Measurements from ENCODE around the gene OLFM1. TPM values are rescaled to one million over a fixed set of nuclear protein-coding genes. Genes with fewer than 3 reads are reported as not detected.

The OLFM1 gene
- total RNA-seq, 4 donors from 2014 or later = 0.64 to 17.5 (median 10.9) TPM

DNA sequence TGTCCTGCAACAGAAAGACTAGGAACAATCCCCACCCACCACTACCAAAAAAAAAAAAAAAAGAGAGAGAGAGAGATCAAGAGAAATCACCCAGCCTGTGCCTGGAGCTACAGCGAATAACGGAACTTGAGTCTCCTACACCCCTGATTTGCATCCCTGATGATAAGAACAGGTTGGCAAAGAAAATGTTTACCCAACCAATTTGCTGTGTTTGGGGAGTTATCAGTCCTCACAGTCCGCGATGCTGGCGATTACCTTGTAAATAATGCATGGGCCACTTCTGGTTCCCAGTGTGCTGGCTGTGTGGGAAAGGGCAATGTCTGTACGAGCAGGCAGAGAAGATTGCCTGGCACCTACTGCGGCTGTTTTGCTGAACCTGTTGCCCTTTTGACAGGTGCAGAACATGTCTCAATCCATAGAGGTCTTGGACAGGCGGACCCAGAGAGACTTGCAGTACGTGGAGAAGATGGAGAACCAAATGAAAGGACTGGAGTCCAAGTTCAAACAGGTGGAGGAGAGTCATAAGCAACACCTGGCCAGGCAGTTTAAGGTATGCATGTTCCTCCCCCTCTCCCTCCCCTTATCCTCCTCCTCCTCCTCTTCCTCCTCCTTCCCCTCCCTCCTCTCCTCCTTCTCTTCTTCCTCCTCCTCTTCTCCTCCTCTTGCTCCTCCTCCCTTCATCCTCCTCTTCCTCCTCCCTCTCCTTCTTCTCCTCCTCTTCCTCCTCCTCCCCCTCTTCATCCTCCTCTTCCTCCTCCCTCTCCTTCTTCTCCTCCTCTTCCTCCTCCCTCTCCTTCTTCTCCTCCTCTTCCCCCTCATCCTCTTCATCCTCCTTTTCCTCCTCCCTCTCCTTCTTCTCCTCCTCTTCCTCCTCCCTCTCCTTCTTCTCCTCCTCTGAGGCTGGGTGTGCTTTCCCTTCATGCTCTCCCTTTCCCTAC is 8.3 kb downstream of the OLFM1 start:
- 56 to 62% methylated on average over 9 of the region's 9 CpGs for WGBS, 2 donors

DNA sequence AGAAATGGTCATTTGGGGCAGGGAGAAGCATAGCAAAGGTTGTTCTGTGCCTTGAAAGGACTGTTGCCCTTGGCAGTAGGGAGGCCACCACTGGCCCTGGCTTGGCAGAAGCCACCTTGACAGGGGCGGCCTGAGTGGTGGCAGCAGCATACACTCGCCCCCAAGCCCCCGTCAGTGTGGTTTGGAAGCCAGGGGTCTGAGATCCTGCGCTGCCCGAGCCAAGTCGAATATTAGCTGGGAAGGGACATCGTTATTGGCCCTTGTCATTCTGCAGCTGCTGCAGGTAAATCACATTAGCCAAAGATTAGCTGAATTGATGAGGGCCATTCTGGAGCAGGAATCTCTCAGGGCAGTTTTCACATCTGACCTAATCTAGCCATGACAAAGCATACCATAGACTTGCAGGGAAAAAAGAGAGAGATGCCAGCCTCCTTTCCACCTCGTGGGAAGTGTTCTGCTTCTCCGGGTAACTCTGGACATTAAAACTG is 9.0 kb downstream of the OLFM1 start:
- H3K36me3 ChIP-seq = peaks cover 0 to 20% (median 0%) of the 10 kb centered on the region in 3 donors
- no peaks in the 10 kb centered on the region for H3K9me3 ChIP-seq
- intact Hi-C loops (cut with DNase I) = no loop called here
- H3K27ac ChIP-seq = no peak overlapping the region
- H3K4me1 ChIP-seq = no peaks in the 10 kb centered on the region
- no peak for TF ChIP-seq POLR2A (IDR thresholded peaks at IDR 0.05)
- TF ChIP-seq, protein P1, sequence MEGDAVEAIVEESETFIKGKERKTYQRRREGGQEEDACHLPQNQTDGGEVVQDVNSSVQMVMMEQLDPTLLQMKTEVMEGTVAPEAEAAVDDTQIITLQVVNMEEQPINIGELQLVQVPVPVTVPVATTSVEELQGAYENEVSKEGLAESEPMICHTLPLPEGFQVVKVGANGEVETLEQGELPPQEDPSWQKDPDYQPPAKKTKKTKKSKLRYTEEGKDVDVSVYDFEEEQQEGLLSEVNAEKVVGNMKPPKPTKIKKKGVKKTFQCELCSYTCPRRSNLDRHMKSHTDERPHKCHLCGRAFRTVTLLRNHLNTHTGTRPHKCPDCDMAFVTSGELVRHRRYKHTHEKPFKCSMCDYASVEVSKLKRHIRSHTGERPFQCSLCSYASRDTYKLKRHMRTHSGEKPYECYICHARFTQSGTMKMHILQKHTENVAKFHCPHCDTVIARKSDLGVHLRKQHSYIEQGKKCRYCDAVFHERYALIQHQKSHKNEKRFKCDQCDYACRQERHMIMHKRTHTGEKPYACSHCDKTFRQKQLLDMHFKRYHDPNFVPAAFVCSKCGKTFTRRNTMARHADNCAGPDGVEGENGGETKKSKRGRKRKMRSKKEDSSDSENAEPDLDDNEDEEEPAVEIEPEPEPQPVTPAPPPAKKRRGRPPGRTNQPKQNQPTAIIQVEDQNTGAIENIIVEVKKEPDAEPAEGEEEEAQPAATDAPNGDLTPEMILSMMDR (IDR thresholded peaks at IDR 0.05) = no peak
- no peak for DNase-seq
- H3K27me3 ChIP-seq = peaks cover 0 to 11% (median 0%) of the 10 kb centered on the region in 4 donors
- no peak overlapping the region for H3K4me3 ChIP-seq
- 80 to 90% methylated on average over 2 to 5 of the region's 9 CpGs for WGBS, 2 donors

More for the DNA sequence above, 8.3 kb downstream of the OLFM1 start:
- peaks cover 0 to 20% (median 0%) of the 10 kb centered on the region in 3 donors for H3K36me3 ChIP-seq
- no peak for TF ChIP-seq POLR2A (IDR thresholded peaks at IDR 0.05)
- TF ChIP-seq, protein P1 (IDR thresholded peaks at IDR 0.05) = no peak
- no peak overlapping the region for H3K27ac ChIP-seq
- H3K4me3 ChIP-seq = no peak overlapping the region
- DNase-seq = no peak
- no peaks in the 10 kb centered on the region for H3K4me1 ChIP-seq
- peaks cover 0 to 11% (median 0%) of the 10 kb centered on the region in 4 donors for H3K27me3 ChIP-seq
- intact Hi-C loops (cut with DNase I) = no loop called here
- no peaks in the 10 kb centered on the region for H3K9me3 ChIP-seq

DNA sequence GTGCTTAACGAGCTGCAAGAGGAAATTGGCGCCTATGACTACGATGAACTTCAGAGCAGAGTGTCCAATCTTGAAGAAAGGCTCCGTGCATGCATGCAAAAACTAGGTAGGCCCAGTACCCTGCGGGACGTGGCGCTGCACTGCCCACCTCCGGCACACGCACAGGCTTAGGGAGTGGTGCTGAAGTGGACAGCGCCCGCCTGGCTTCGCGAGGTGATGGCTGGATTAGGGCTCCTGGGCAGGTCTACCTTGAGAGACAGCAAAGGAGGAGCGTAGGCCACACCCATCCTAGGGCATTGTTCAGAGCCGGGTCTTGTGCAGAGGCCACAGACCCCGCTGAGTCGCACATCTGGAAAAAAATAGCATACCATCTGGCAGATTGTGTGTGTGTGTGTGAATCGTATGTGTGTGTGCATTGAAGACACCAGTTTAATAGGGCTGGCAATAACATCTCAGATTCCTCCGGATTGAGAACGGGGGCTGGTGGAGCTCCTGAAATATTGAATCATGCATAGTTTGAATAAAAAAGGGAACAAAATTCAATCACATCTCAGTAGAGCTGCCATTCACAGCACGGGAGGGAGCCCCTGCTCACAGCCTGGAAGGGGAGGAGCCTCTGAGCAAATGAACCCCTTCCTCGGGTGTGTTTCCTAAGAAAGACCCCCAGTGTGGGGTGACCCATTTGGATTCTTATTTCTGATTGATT is 11.1 kb downstream of the OLFM1 start:
- TF ChIP-seq, protein P1 (IDR thresholded peaks at IDR 0.05) = no peak
- TF ChIP-seq POLR2A (IDR thresholded peaks at IDR 0.05) = no peak
- 53 to 56% methylated on average over 19 of the region's 22 CpGs for WGBS, 2 donors
- no peak for DNase-seq
- no peak overlapping the region for H3K4me3 ChIP-seq
- H3K36me3 ChIP-seq = peaks cover 0 to 20% (median 0%) of the 10 kb centered on the region in 3 donors
- H3K4me1 ChIP-seq = peaks cover 0 to 12% (median 0%) of the 10 kb centered on the region in 3 donors
- no peak overlapping the region for H3K27ac ChIP-seq
- H3K9me3 ChIP-seq = no peaks in the 10 kb centered on the region
- peaks cover 0 to 17% (median 0%) of the 10 kb centered on the region in 4 donors for H3K27me3 ChIP-seq
- intact Hi-C loops (cut with DNase I) = no loop called here

DNA sequence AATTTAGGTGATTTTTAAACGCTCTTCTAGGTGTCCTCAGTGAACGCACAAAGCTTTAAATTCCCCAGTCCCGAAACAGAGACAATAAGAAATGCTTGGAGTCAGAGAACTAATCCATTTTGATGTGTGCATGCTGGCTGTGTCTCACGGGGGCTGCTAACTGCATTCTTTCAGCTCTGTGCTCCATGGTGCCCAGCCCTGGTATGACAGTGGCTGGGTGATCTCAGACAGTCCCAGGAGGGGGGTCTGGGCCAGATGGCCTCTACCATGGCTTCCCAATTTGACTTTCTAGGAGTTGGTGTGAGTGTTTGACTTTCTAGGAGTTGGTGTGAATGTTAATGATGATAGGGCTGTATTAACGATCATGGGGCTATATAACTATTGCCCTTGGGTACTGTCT is 12.1 kb downstream of the OLFM1 start:
- no peaks in the 10 kb centered on the region for H3K9me3 ChIP-seq
- intact Hi-C loops (cut with DNase I) = no loop called here
- no peak for DNase-seq
- H3K27ac ChIP-seq = no peak overlapping the region
- peaks cover 0 to 20% (median 0%) of the 10 kb centered on the region in 3 donors for H3K36me3 ChIP-seq
- H3K4me1 ChIP-seq = peaks cover 0 to 18% (median 0%) of the 10 kb centered on the region in 3 donors
- 74 to 89% methylated on average over 5 of the region's 5 CpGs for WGBS, 2 donors
- no peak overlapping the region for H3K4me3 ChIP-seq
- TF ChIP-seq POLR2A (IDR thresholded peaks at IDR 0.05) = no peak
- TF ChIP-seq, protein P1 (IDR thresholded peaks at IDR 0.05) = no peak
- peaks cover 0 to 27% (median 0%) of the 10 kb centered on the region in 4 donors for H3K27me3 ChIP-seq

All from esophagus squamous epithelium (tissue), 5 donors.